ENCODE results near the gene GFOD2.
"Not testable (repeated sequence)": the region's sequence is repeated elsewhere in the genome, so short reads cannot be mapped to it uniquely, and the experiment has no call there.

Gene GFOD2

GRCh38 chr16:67719048-67719777 lies at the start of gene GFOD2:
GFOD2 (minus strand) TSS chr16:67719316; CDS start chr16:67685715, 33,601 bp downstream.
- DNase-seq (ENCODE audit: low read depth): peak; percentile 99

GRCh38 chr16:67767953-67768352 lies 48.8 kb upstream of the GFOD2 start:
- no peak for DNase-seq (ENCODE audit: low read depth)

- no peak for DNase-seq (ENCODE audit: low read depth)
Observed at GRCh38 chr16:67766291-67766690, 47.2 kb upstream of the GFOD2 start.

GRCh38 chr16:67764158-67764667 lies 45.1 kb upstream of the GFOD2 start:
- DNase-seq (ENCODE audit: low read depth): no peak

GRCh38 chr16:67763066-67763465 lies 44.0 kb upstream of the GFOD2 start:
- no peak for DNase-seq (ENCODE audit: low read depth)

GRCh38 chr16:67762385-67762784 lies 43.3 kb upstream of the GFOD2 start:
- no peak for DNase-seq (ENCODE audit: low read depth)

GRCh38 chr16:67761924-67762323 lies 42.8 kb upstream of the GFOD2 start:
- DNase-seq (ENCODE audit: low read depth): no peak

- no peak for DNase-seq (ENCODE audit: low read depth)
Observed at GRCh38 chr16:67760956-67761230, 41.8 kb upstream of the GFOD2 start.

- DNase-seq (ENCODE audit: low read depth): no peak
Observed at GRCh38 chr16:67760206-67760955, 41.3 kb upstream of the GFOD2 start.

GRCh38 chr16:67758966-67759365 lies 39.9 kb upstream of the GFOD2 start:
- no peak for DNase-seq (ENCODE audit: low read depth)

GRCh38 chr16:67758006-67758405 lies 38.9 kb upstream of the GFOD2 start:
- DNase-seq (ENCODE audit: low read depth): no peak

- DNase-seq (ENCODE audit: low read depth): no peak
Observed at GRCh38 chr16:67752641-67753040, 33.5 kb upstream of the GFOD2 start.

- not testable (repeated sequence) for DNase-seq (ENCODE audit: low read depth)
Observed at GRCh38 chr16:67751331-67751730, 32.2 kb upstream of the GFOD2 start.

GRCh38 chr16:67750466-67750865 lies 31.4 kb upstream of the GFOD2 start:
- no peak for DNase-seq (ENCODE audit: low read depth)

- DNase-seq (ENCODE audit: low read depth): no peak
Observed at GRCh38 chr16:67749436-67750078, 30.4 kb upstream of the GFOD2 start.

GRCh38 chr16:67748834-67749233 lies 29.7 kb upstream of the GFOD2 start:
- no peak for DNase-seq (ENCODE audit: low read depth)

- no peak for DNase-seq (ENCODE audit: low read depth)
Observed at GRCh38 chr16:67746846-67747245, 27.7 kb upstream of the GFOD2 start.

GRCh38 chr16:67741118-67741517 lies 22.0 kb upstream of the GFOD2 start:
- no peak for DNase-seq (ENCODE audit: low read depth)

- DNase-seq (ENCODE audit: low read depth): no peak
Observed at GRCh38 chr16:67740391-67740790, 21.3 kb upstream of the GFOD2 start.

GRCh38 chr16:67736858-67737257 lies 17.7 kb upstream of the GFOD2 start:
- DNase-seq (ENCODE audit: low read depth): no peak

GRCh38 chr16:67734731-67735201 lies 15.7 kb upstream of the GFOD2 start:
- no peak for DNase-seq (ENCODE audit: low read depth)

- DNase-seq (ENCODE audit: low read depth): no peak
Observed at GRCh38 chr16:67733734-67734470, 14.8 kb upstream of the GFOD2 start.

All from stimulated activated CD8-positive, alpha-beta memory T cell treated with anti-CD3 and anti-CD28 coated beads, Interleukin-4, amount 100 ng/mL, for 24 hours (primary cell).